EL (cell line): ENCODE data around the gene KCNH8.

Experiments
- DNase-seq: peaks from one replicate; pipeline ENCODE4 v3.0.0-alpha.2; 2016

Gene KCNH8

GRCh38 chr3:19254784-19255338 lies 106.6 kb downstream of the KCNH8 start:
- no peak for DNase-seq

GRCh38 chr3:19256313-19256712 lies 108.0 kb downstream of the KCNH8 start:
- DNase-seq: no peak

- no peak for DNase-seq
These were observed 115.3 kb downstream of the KCNH8 start for GRCh38 chr3:19263606-19264005.

GRCh38 chr3:19264424-19264823 lies 116.1 kb downstream of the KCNH8 start:
- no peak for DNase-seq

GRCh38 chr3:19267040-19267439 lies 118.7 kb downstream of the KCNH8 start:
- DNase-seq: no peak

GRCh38 chr3:19270481-19270880 lies 122.2 kb downstream of the KCNH8 start:
- no peak for DNase-seq

- DNase-seq: no peak
These were observed 124.0 kb downstream of the KCNH8 start for GRCh38 chr3:19272296-19272695.

GRCh38 chr3:19273091-19273490 lies 124.8 kb downstream of the KCNH8 start:
- no peak for DNase-seq

- no peak for DNase-seq
These were observed 126.3 kb downstream of the KCNH8 start for GRCh38 chr3:19274576-19274975.

- DNase-seq: no peak
These were observed 136.7 kb downstream of the KCNH8 start for GRCh38 chr3:19284974-19285373.

GRCh38 chr3:19293295-19293694 lies 145.0 kb downstream of the KCNH8 start:
- DNase-seq: no peak

- DNase-seq: no peak
These were observed 146.9 kb downstream of the KCNH8 start for GRCh38 chr3:19295208-19295607.

GRCh38 chr3:19331931-19332330 lies 183.6 kb downstream of the KCNH8 start:
- no peak for DNase-seq

GRCh38 chr3:19334120-19334519 lies 185.8 kb downstream of the KCNH8 start:
- no peak for DNase-seq

- no peak for DNase-seq
These were observed 190.5 kb downstream of the KCNH8 start for GRCh38 chr3:19338769-19339168.

- no peak for DNase-seq
These were observed 194.1 kb downstream of the KCNH8 start for GRCh38 chr3:19342389-19342788.

- no peak for DNase-seq
These were observed 198.4 kb downstream of the KCNH8 start for GRCh38 chr3:19346759-19347158.

- DNase-seq: no peak
These were observed 199.4 kb downstream of the KCNH8 start for GRCh38 chr3:19347671-19348070.

GRCh38 chr3:19348500-19348899 lies 200.2 kb downstream of the KCNH8 start:
- no peak for DNase-seq

- peak; percentile 6 for DNase-seq
These were observed 200.7 kb downstream of the KCNH8 start for GRCh38 chr3:19348941-19349564.

- no peak for DNase-seq
These were observed 209.6 kb downstream of the KCNH8 start for GRCh38 chr3:19357947-19358346.

GRCh38 chr3:19363071-19363470 lies 214.8 kb downstream of the KCNH8 start:
- no peak for DNase-seq

GRCh38 chr3:19364148-19364547 lies 215.8 kb downstream of the KCNH8 start:
- DNase-seq: no peak

- DNase-seq: no peak
These were observed 217.2 kb downstream of the KCNH8 start for GRCh38 chr3:19365471-19365870.

GRCh38 chr3:19384868-19385267 lies 236.6 kb downstream of the KCNH8 start:
- DNase-seq: no peak
